CD1c-positive myeloid dendritic cell (primary cell): ENCODE data around the gene RTBDN.
"Not testable (repeated sequence)": the region's sequence is repeated elsewhere in the genome, so short reads cannot be mapped to it uniquely, and the experiment has no call there.

ENCODE experiments used
- DNase-seq: peaks from one replicate; pipeline ENCODE4 v3.0.0-alpha.2; 2016; ENCODE audit errors: extremely low spot score

Gene RTBDN

DNA sequence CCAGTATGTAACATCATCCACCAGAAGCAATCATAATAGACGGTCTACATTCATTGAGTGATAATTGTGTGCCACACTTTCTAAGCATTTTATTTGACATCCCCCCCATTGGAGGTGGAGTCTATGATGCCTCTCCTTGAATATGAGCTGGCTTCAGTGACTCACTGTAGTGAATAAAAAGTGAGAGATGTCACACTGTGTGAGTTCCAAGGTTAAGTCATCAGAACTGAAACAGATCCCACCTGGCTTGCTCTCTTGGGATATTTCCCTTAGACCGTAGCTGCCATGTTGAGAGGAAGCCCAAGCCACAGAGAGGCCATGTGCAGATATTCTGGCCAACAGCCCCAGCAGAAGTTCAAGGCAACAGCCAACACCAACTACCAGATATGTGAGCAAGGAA is 12.6 kb downstream of the RTBDN start:
- no peak for DNase-seq

DNA sequence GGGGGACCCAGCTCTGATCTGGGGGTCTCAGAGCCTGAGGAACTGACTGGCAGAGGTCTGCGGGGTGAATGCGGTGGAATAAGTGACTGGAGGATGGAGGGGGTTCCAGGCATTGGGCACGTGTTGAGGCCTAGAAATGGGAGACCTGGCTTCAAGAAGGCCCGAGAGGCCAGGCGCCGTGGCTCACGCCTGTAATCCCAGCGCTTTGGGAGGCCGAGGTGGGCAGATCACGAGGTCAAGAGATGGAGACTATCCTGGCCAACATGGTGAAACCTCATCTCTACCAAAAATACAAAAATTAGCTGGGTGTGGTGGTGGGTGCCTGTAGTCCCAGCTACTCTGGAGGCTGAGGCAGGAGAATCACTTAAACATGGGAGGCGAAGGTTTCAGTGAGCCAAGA is 16.6 kb downstream of the RTBDN start:
- DNase-seq, result not testable (repeated sequence)

DNA sequence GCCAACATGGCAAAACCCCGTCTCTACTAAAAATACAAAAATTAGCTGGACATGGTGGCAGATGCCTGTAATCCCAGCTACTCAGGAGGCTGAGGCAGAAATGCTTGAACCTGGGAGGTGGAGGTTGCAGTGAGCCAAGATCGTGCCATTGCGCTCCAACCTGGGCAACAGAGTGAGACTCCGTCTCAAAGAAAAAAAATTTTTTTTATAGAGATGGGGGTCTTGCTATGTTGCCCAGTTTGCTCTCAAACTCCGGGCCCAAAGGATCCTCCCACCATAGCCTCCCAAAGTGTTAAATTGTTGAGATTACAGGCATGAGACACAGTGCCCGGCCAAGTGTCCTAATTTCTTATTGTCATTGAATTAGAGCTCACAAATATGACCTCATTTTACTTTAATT is 17.2 kb downstream of the RTBDN start:
- DNase-seq, result not testable (repeated sequence)

DNA sequence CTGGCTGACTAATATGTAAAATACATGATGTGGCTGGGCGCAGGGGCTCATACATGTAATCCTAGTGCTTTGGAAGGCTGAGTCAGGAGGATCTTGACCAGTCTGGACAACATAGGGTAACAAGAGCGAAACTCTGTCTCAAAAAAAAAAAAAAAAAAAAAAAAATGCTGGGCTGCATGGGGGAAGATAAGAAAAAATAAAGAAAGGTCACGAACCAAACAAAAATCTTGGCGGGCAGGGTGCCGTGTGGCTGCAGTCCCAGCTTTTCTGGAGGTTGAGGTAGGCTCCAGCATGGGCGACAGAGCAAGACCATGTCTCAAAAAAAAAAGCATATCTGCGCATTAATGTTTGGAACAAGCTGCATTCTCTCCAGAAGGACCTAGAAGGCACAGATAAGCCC is 19.3 kb downstream of the RTBDN start:
- no peak for DNase-seq

DNA sequence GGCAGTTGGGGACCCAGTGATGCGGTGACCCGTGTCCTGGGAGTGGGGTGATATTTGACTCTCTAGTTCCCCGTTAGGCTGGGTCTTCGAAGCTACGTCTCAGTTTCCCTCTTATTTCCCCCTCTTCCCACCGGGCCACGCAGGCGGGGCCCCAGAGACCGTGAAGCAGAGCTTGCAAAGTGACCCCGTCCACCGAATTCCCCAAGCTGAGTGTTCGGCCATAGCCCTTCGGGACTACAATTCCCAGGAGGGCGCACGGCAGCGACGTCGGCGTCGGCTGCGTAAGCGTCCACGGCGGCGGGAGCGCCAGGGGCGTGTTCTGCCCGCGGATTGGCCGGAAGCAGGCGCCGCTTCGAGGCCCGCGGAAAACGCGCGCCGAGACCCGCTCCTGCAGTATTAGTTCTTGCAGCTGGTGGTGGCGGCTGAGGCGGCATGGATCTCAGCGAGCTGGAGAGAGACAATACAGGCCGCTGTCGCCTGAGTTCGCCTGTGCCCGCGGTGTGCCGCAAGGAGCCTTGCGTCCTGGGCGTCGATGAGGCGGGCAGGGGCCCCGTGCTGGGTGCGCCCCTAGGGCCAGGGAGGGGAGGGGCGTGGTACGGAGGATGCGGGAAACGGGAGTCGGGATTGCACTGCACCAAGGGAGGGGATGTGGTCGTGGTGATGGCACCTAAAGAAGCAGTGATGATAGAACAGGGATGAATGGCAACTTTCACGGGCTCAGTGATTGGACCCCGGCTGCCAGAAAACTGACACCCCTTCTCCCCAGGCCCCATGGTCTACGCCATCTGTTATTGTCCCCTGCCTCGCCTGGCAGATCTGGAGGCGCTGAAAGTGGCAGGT is 27.9 kb downstream of the RTBDN start, which contains the start of gene RNASEH2A:
Gene RNASEH2A (plus strand): TSS at position 343 of the 840 bp plus-strand sequence. CDS start 90 bp downstream, at position 433.
- peak; percentile 94 for DNase-seq

DNA sequence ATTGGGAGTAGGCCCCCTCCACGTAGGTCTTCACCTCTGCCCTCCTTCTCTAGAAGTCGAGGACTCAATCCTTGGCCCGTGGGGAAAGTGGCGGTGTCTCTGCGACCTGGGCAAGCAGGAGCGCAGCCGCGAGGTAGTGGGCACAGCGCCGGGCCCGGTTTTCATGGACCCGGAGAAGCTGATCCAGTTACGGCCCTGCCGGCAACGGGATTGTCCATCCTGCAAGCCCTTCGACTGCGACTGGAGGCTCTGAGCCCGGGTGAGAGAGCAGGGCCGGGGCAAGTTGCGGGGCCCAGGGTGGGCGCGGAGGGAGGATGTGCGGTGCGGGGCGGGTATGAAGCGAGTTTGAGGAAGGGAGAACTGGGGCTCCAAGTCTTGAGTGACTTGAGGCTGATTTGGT is 30.3 kb downstream of the RTBDN start:
- DNase-seq, result no peak

DNA sequence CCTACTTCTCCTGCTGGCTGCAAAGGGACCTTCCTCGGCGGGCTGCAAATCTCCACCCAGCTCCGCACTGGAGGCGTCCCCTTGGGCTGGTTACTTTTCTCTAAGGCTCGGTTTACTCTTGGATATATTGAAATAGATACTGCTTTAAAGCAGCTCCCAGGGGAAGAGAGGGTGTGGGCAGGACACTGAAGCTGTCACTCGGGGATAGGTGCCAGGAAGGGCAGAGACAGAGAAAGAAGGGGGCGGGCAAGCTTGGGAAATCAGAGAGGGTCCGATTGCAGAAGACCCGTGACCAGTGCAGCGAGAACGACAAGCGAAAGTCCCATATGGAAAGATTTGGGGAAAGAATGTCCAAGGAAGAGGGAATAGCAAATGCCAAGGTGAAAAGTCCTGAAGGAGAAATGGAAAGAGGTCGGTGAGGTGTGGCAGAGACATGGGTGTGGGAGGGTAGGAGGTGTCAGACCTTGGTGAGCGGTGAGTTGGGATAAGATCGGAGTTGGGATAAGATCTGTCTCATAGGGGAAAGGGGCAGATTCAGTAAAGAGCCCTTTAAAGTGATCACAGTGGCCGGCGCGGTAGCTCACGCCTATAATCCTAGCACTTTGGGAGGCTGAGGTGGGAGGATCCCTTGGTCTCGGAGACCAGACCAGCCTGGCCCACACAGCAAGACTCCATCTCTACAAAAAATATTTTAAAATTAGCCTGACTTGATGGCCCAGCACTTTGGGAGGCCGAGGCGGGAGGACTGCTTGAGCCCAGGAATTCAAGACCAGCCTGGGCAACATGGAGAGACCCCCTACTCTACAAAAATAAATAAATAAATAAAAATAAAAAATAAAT is 31.9 kb downstream of the RTBDN start:
- DNase-seq, result peak; percentile 7

DNA sequence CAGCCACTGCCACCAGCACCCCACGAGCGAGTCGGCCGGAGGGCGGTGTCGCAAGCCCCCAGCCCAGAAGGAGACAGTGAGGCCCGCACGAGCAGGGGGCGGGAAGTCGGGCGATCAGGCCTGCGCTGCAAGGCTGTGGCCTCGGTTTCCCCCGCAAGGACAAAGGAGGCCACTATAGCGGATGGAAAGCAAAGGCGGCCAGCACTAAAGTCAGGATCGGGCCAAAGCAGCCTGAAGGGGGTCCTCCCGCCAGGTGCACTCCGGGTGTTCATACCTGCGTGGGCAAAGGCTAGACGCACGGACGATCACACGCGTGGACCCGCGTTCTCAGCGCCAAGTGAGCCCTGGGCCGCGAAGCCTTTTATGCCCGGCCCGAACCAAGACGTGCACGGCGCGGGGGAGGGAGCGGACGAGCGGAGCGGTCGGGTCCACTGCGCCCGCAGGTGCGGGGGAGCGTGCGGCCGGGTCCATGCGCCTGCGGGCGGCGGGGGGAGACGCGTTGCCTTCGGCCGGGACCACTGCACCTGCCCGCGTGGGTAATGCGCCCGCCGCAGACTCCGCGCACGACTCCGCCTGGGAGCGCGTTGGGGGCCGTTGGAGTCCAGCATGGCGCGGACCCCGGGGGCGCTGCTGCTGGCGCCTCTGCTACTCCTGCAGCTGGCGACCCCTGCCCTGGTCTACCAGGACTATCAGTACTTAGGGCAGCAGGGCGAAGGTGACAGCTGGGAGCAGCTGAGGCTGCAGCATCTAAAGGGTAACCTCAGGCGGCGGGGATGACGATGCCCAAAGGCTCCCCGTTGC is 32.7 kb downstream of the RTBDN start, which contains the start of the genes PRDX2 and THSD8:
Gene PRDX2 (minus strand): TSS at position 335 of the 801 bp plus-strand sequence. CDS start 539 bp downstream, outside the sequence.
Gene THSD8 (plus strand): TSS at position 604 of the 801 bp plus-strand sequence. CDS start 3 bp downstream, at position 607.
- DNase-seq, result peak; percentile 57

DNA sequence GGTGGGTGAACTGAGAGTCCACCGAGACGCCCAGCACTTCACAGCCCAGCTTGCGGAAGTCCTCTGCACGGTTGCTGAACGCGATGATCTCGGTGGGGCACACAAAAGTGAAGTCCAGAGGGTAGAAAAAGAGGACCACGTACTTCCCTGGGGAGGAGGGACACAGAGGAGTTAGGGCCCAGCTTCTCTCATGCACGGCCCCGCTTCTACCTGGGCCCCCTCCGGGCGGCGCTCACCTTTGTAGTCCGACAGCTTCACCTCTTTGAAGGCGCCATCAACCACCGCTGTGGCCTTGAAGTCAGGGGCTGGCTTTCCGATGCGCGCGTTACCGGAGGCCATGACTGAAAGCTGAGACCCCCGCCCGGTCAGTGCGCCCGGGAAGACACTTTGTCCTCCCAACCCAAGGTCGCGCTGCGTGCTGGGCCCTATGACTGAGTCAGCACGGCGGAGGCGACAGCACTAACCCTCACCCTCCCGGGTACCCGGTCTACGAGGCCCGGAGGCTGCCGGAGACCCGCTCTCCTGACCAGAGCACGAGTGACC is 33.4 kb downstream of the RTBDN start:
- no peak for DNase-seq

DNA sequence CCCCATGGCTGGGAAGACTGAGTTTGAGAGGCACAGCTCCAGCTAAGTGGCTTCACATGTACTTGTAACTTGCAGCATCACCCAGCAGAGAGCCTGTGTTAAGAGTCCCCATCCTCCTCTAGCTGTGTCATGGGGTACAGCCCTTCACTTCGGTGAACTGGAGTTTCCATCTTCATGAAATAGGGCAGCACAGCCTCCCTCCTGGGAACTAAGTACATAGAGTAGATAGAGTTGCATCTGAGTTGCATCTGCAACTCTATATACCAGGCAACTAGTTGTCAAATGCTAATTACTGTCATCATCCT is 34.0 kb downstream of the RTBDN start:
- no peak for DNase-seq

DNA sequence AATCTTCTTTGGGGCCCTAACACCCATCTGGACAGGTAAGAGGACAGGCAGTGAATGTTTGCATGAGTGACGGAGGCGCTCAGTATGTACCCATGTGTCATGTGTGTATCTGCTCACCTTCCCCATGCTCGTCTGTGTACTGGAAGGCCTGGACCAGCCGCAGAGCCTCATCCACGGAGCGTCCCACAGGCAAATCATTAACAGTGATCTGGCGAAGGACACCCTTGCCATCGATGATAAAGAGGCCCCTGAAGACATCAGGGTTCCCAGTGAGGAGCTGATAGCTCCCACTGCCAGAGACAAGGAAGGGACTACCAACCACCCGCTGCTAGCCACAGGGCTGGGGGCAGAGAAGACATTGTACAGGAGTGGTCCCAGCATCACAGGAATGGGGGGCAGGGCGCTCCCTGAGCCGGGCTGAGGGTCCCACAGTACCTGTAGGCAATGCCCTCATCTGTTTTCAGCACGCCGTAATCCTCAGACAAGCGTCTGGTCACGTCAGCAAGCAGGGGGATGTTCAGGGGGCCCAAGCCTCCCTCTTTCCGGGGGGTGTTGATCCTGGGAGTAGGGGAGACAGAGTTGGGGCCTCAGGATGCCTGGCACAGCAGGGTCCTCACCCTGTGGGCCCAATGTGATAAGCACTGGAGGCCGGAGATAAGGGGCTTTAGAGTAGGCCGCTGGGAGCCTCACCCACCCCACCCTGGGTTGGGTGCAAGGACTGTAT is 34.5 kb downstream of the RTBDN start:
- no peak for DNase-seq

DNA sequence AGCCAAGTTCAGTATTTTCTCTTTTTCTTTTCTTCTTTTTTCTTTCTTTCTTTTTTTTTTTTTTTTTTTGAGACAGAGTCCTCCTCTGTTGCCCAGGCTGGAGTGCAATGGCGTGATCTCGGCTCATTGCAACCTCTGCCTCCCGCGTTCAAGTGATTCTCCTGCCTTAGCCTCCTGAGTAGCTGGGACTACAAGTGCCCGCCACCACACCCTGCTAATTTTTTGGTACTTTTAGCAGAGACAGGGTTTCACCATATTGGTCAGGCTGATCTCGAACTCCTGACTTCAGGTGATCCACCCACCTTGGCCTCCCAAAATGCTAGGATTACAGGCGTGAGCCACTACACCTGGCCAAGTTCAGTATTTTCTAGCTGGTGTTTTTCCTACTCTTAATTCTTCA is 36.8 kb downstream of the RTBDN start:
- DNase-seq, result not testable (repeated sequence)

DNA sequence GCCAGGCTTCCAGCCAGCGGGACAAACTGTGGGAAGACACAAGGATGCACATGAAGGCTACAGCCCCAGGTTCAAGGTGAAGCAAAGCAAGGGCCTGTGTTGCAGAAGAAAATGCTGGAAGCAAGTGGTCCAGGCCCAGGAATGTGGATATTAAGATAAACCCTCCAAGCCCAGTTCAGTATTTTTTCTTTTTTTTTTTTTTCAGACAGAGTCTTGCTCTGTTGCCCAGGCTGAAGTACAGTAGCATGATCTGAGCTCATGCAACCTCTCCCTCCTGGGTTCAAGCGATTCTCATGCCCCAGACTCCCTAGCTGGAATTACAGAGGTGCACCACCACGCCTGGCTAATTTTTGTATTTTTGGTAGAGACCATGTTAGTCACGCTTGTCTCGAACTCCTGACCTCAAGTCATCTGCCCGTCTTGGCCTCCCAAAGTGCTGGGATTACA is 37.2 kb downstream of the RTBDN start:
- DNase-seq, result no peak

DNA sequence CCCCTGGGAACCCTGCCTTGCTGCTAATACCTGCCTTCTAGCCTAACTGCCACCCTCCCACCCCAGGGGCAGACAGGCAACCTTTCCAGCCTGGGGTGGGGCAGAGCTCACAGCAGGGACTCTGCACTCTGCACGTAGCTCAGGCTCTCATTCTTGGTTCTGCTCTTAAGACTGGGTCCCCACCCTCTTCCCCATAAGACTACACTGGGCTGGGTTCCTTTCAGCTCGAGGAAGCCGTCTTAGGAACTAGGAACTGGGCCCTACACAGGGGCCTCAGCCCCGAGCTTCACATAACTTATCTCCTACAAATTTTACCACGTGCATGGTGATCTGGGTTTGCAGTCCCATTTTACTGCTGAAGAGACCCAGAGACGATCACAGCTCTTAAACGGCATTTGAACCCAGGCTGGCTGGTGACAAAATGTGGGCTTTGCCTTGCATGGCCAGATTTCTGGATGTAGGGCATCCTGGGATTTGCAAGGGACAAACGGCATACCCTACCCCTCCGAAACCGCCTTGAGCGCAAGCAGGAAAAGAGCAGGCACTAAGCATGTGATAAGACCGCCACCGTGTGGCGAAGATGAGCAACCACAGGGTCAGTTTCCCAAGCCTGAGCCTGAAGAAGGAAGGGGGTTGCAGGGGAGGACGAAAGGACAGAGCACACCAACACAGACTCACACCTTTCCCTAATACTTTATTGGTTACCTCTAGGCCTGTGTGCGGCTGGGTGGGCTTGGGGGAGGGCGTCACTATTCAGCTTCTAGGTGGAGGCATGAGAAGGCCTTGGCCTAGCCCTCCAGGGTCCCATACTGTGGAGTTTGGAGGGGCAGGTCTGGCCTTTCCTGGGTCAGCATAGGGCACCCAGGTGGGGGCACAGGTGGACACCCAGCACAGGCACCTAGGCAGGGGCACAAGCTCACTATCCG is 38.0 kb downstream of the RTBDN start:
- DNase-seq, result peak; percentile 89

DNA sequence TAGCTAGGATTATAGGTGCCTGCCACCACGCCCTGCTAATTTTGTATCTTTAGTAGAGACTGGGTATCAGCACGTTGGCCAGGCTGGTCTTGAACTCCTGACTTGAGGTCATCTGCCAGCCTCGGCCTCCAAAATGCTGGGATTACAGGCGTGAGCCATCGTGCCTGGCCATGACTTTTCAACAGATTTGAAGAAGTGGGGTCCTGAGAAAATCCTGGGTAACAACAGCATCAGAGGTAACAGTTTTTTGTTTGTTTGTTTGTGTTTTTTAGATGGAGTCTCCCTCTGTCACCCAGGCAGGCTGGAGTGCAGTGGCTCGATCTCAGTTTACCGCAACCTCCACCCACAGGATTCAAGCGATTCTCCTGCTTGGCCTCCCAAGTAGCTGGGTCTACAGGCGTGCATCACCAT is 39.4 kb downstream of the RTBDN start:
- DNase-seq, result no peak

DNA sequence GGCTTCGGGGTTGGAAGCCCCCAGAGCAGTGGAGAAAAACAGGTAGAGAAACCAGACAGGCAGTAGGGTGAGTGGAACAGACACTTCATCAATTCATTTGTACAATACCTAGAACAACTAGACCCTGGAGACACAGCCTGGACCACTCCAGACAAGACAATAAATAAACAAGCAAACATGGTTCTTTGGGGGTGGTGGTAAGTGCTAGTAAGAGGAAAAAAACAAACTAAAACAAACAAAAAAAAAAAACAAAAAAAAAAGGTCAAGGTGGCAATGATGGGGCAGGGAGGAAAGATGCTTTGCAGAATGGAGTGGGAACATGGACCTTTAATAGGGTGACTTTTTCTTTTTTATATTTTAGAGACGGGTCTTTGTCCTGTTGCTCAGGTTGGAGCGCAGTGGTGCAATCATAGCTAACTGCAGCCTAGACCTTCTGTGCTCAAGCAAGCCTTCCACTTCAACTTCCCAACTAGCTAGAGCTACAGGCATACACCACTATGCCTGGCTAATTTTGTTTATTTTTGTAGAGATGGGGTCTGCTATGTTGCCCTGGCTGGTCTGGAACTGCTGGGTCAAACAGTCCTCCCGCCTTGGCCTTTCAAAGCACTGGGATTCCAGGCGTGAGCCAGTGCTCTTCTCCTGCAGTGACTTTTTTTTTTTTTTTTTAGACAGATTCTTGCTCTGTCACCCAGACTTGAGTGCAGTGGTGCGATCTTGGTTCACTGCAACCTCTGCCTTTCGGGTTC is 40.0 kb downstream of the RTBDN start:
- peak; percentile 37 for DNase-seq

DNA sequence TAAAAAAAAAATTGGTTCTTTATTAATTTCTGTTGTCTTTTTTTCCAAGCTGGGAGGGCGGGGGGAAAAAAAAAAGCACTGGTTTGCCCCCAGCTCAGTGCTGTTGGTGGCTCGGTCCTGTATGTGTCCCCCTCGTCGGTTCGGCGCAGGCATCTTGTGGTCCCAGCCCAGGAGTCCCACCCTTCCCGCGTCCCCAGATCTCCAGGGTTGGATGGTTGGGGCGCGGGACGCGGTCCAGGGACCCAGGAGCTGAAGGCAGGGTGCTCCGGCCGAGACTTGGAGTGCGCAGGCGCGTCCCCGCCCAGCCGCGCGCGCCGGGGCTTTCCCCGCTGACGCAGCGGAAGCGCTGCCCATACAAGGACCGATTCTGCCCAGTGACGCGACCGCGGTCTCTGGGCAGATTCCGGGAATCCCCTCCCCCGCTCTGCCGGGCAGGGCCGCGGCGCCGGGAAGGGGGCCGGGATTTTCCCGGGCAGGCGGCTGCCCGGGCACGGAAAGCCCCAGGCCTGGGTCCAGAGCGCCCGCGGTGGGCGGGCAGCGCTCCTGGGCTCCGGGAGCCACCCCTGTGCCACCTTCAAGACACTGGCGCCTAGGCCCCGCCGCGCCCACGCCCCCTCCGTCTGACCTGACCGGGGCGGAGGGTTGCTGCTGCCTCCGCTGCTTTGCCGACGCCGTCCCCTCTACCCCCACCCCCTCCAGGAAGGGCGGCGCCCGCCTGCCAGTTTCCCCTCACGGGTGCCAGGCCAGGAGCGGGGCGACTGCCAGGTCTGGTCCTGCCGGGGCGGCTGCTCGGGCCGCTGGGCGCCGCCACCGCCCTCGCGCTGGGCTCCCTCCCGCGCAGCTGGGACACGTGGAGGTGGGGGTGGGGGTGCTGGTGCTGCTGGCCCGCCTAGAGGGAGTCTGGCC is 40.8 kb downstream of the RTBDN start:
- peak; percentile 97 for DNase-seq

DNA sequence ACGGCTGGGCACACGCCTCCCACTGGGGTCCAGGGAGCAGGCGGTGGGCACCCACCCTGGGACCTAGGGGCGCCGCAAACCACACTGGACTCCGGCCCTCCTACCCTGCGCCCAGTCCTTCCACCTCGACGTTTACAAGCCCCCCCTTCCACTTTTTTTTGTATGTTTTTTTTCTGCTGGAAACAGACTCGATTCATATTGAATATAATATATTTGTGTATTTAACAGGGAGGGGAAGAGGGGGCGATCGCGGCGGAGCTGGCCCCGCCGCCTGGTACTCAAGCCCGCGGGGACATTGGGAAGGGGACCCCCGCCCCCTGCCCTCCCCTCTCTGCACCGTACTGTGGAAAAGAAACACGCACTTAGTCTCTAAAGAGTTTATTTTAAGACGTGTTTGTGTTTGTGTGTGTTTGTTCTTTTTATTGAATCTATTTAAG is 41.5 kb downstream of the RTBDN start:
- no peak for DNase-seq
